ENCODE results near the gene PHF21B. TPM values are rescaled to one million over a fixed set of nuclear protein-coding genes. Genes with fewer than 3 reads are reported as not detected.
"Not testable (repeated sequence)": the region's sequence is repeated elsewhere in the genome, so short reads cannot be mapped to it uniquely, and the experiment has no call there.

Gene PHF21B
- total RNA-seq, 5 donors from 2014 or later (not counting 1 experiment from before 2014, with no cell fraction given), result 0.15 to 0.36 TPM; not detected in 3

GRCh38 chr22:44858819-44859218, 151.0 kb downstream of the PHF21B start:
- POLR2A ChIA-PET; H3K27ac ChIP-seq (ENCODE audit: low read length); H3K27me3 Mint-ChIP-seq; ATAC-seq (replicated peaks in 1 of 4); H3K4me3 ChIP-seq (ENCODE audit: control insufficient read depth in 1 of 2, extremely low read depth in 1 of 2, low read length in 1 of 2); H3K9me3 Mint-ChIP-seq; H3K4me1 Mint-ChIP-seq; H3K4me3 Mint-ChIP-seq; H3K4me1 ChIP-seq (ENCODE audit: control insufficient read depth in 1 of 2, extremely low read depth in 1 of 2, insufficient read depth in 2 of 2, low read length in 2 of 2); H3K27ac Mint-ChIP-seq; DNase-seq; H3K9me3 ChIP-seq; H3K36me3 ChIP-seq (ENCODE audit: control insufficient read depth in 2 of 2, extremely low read depth in 1 of 2, insufficient read depth in 1 of 2, low read length in 1 of 2); H3K36me3 Mint-ChIP-seq: not testable (repeated sequence)
- WGBS (ENCODE audit: insufficient coverage), result 90% methylated on average over 2 of the region's 7 CpGs
- CTCF ChIA-PET, result interaction anchor here in 1 of 2 donors (0.6 kb wide), 2 partner anchors 8 to 41 kb away, joined by 4 to 5 read pairs; no protein-coding TSS in a partner anchor
- H3K27me3 ChIP-seq (replicated peaks in 1 of 2; ENCODE audit: control insufficient read depth in 2 of 2, extremely low read depth in 1 of 2, insufficient read depth in 2 of 2, low read length in 1 of 2), result peaks cover 0 to 15% of the 10 kb centered on the region in 2 experiments

- DNase-seq, result no peak
- Histone ChIP-seq H3K4me3 (ENCODE audit: control insufficient read depth in 1 of 2, extremely low read depth in 1 of 2, low read length in 1 of 2) (no peak overlapping the region), H3K9me3 (no peaks in the 10 kb centered on the region), H3K36me3 (ENCODE audit: control insufficient read depth in 2 of 2, extremely low read depth in 1 of 2, insufficient read depth in 1 of 2, low read length in 1 of 2) (no peaks in the 10 kb centered on the region), H3K4me1 (ENCODE audit: control insufficient read depth in 1 of 2, extremely low read depth in 1 of 2, insufficient read depth in 2 of 2, low read length in 2 of 2) (no peaks in the 10 kb centered on the region), H3K27me3 (replicated peaks in 1 of 2; ENCODE audit: control insufficient read depth in 2 of 2, extremely low read depth in 1 of 2, insufficient read depth in 2 of 2, low read length in 1 of 2) (peaks cover 0 to 6% of the 10 kb centered on the region in 2 experiments), H3K27ac (ENCODE audit: low read length) (no peak overlapping the region)
- no peak overlapping the region for H3K27ac Mint-ChIP-seq
- H3K4me3 Mint-ChIP-seq, result no peak overlapping the region
- CTCF ChIA-PET, result no interaction called here
- POLR2A ChIA-PET, result no interaction called here
- WGBS (ENCODE audit: insufficient coverage), result no CpG with 5 or more reads among the region's 5 CpGs
- no peaks in the 10 kb centered on the region for H3K4me1 Mint-ChIP-seq
- no peaks in the 10 kb centered on the region for H3K36me3 Mint-ChIP-seq
- H3K9me3 Mint-ChIP-seq, result no peaks in the 10 kb centered on the region
- no peak for ATAC-seq (replicated peaks in 1 of 4)
- peaks cover 0 to 2% of the 10 kb centered on the region in 2 donors for H3K27me3 Mint-ChIP-seq
These were observed 153.9 kb downstream of the PHF21B start for GRCh38 chr22:44855855-44856254.

DNA sequence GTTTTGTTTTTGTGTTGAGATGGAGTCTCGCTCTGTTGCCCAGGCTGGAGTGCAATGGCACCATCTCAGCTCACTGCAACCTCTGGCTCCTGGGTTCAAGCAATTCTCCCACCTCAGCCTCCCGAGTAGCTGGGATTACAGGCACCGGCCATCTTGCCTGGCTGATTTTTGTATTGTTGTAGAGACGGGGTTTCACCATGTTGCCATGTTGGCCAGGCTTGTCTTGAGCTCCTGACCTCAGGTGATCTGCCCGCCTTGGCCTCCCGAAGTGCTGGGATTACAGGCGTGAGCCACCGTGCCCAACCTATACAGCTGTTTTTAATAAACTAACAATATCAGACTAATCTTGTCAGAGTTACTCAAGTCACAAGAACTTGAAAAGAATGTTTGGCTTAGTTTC, 155.2 kb downstream of the PHF21B start:
- CTCF ChIA-PET; H3K4me3 ChIP-seq (ENCODE audit: control insufficient read depth in 1 of 2, extremely low read depth in 1 of 2, low read length in 1 of 2); DNase-seq; H3K4me1 Mint-ChIP-seq; H3K4me3 Mint-ChIP-seq; H3K36me3 Mint-ChIP-seq; H3K27me3 ChIP-seq (replicated peaks in 1 of 2; ENCODE audit: control insufficient read depth in 2 of 2, extremely low read depth in 1 of 2, insufficient read depth in 2 of 2, low read length in 1 of 2); ATAC-seq (replicated peaks in 1 of 4); H3K9me3 ChIP-seq; POLR2A ChIA-PET; H3K4me1 ChIP-seq (ENCODE audit: control insufficient read depth in 1 of 2, extremely low read depth in 1 of 2, insufficient read depth in 2 of 2, low read length in 2 of 2); H3K27ac ChIP-seq (ENCODE audit: low read length); H3K36me3 ChIP-seq (ENCODE audit: control insufficient read depth in 2 of 2, extremely low read depth in 1 of 2, insufficient read depth in 1 of 2, low read length in 1 of 2); H3K27me3 Mint-ChIP-seq; H3K27ac Mint-ChIP-seq; H3K9me3 Mint-ChIP-seq: not testable (repeated sequence)
- WGBS (ENCODE audit: insufficient coverage), result no CpG with 5 or more reads among the region's 8 CpGs

DNA sequence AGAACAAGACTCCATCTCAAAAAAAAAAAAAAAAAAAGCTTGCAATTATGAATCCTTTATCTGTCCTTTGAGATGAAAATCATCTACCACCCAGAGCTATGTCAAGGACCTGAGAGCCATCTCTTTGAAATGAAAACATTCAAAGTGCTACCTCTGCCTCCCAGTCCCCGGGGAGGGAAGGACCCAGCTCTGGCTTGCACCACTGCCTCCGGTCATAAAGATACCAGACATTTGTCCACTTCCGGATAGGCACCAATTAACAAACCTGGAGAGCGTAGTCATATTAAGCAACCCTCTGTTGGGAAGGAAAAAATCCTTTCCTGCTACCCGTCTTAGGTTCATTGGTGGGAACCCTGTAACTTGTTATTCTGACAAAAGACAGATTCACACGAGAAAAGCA, 158.9 kb downstream of the PHF21B start:
- no peak overlapping the region for H3K27ac ChIP-seq (ENCODE audit: low read length)
- H3K27me3 ChIP-seq (replicated peaks in 1 of 2; ENCODE audit: control insufficient read depth in 2 of 2, extremely low read depth in 1 of 2, insufficient read depth in 2 of 2, low read length in 1 of 2), result peaks cover 0 to 23% of the 10 kb centered on the region in 2 experiments
- H3K27me3 Mint-ChIP-seq, result no peaks in the 10 kb centered on the region
- no peaks in the 10 kb centered on the region for H3K36me3 ChIP-seq (ENCODE audit: control insufficient read depth in 2 of 2, extremely low read depth in 1 of 2, insufficient read depth in 1 of 2, low read length in 1 of 2)
- WGBS (ENCODE audit: insufficient coverage), result 100% methylated on average over 1 of the region's 6 CpGs
- no peaks in the 10 kb centered on the region for H3K9me3 Mint-ChIP-seq
- H3K36me3 Mint-ChIP-seq, result no peaks in the 10 kb centered on the region
- CTCF ChIA-PET, result interaction anchor here in 1 of 2 donors (0.6 kb wide), 1 partner anchor 8 kb away, joined by 5 read pairs; no protein-coding TSS in a partner anchor
- no peaks in the 10 kb centered on the region for H3K9me3 ChIP-seq
- no peaks in the 10 kb centered on the region for H3K4me1 ChIP-seq (ENCODE audit: control insufficient read depth in 1 of 2, extremely low read depth in 1 of 2, insufficient read depth in 2 of 2, low read length in 2 of 2)
- DNase-seq, result no peak
- H3K4me3 ChIP-seq (ENCODE audit: control insufficient read depth in 1 of 2, extremely low read depth in 1 of 2, low read length in 1 of 2), result no peak overlapping the region
- no peak overlapping the region for H3K4me3 Mint-ChIP-seq
- no peak for ATAC-seq (replicated peaks in 1 of 4)
- POLR2A ChIA-PET, result no interaction called here
- H3K4me1 Mint-ChIP-seq, result no peaks in the 10 kb centered on the region
- H3K27ac Mint-ChIP-seq, result no peak overlapping the region

- H3K36me3 ChIP-seq (ENCODE audit: control insufficient read depth in 2 of 2, extremely low read depth in 1 of 2, insufficient read depth in 1 of 2, low read length in 1 of 2), result no peaks in the 10 kb centered on the region
- Mint-ChIP-seq H3K4me1 (no peaks in the 10 kb centered on the region), H3K27ac (no peak overlapping the region), H3K27me3 (no peaks in the 10 kb centered on the region), H3K4me3 (no peak overlapping the region), H3K36me3 (no peaks in the 10 kb centered on the region), H3K9me3 (peaks cover 4 to 5% (median 5%) of the 10 kb centered on the region in 3 donors)
- H3K27ac ChIP-seq (ENCODE audit: low read length), result no peak overlapping the region
- H3K4me3 ChIP-seq (ENCODE audit: control insufficient read depth in 1 of 2, extremely low read depth in 1 of 2, low read length in 1 of 2), result no peak overlapping the region
- H3K4me1 ChIP-seq (ENCODE audit: control insufficient read depth in 1 of 2, extremely low read depth in 1 of 2, insufficient read depth in 2 of 2, low read length in 2 of 2), result no peaks in the 10 kb centered on the region
- 92% methylated on average over 16 of the region's 21 CpGs for WGBS (ENCODE audit: insufficient coverage)
- CTCF ChIA-PET, result no interaction called here
- no peak for DNase-seq
- peaks cover 0 to 28% of the 10 kb centered on the region in 2 experiments for H3K27me3 ChIP-seq (replicated peaks in 1 of 2; ENCODE audit: control insufficient read depth in 2 of 2, extremely low read depth in 1 of 2, insufficient read depth in 2 of 2, low read length in 1 of 2)
- POLR2A ChIA-PET, result no interaction called here
- no peaks in the 10 kb centered on the region for H3K9me3 ChIP-seq
- no peak for ATAC-seq (replicated peaks in 1 of 4)
These were observed 160.9 kb downstream of the PHF21B start for GRCh38 chr22:44848791-44849420.

- Mint-ChIP-seq H3K9me3 (peaks cover 4 to 5% (median 5%) of the 10 kb centered on the region in 3 donors), H3K4me1 (no peaks in the 10 kb centered on the region), H3K27ac (no peak overlapping the region), H3K36me3 (no peaks in the 10 kb centered on the region), H3K27me3 (no peaks in the 10 kb centered on the region), H3K4me3 (no peak overlapping the region)
- DNase-seq (no peak), ATAC-seq (replicated peaks in 1 of 4) (no peak)
- ChIA-PET CTCF (no interaction called here), POLR2A (no interaction called here)
- Histone ChIP-seq H3K9me3 (no peaks in the 10 kb centered on the region), H3K27me3 (replicated peaks in 1 of 2; ENCODE audit: control insufficient read depth in 2 of 2, extremely low read depth in 1 of 2, insufficient read depth in 2 of 2, low read length in 1 of 2) (peaks cover 0 to 28% of the 10 kb centered on the region in 2 experiments), H3K4me3 (ENCODE audit: control insufficient read depth in 1 of 2, extremely low read depth in 1 of 2, low read length in 1 of 2) (no peak overlapping the region), H3K36me3 (ENCODE audit: control insufficient read depth in 2 of 2, extremely low read depth in 1 of 2, insufficient read depth in 1 of 2, low read length in 1 of 2) (no peaks in the 10 kb centered on the region), H3K4me1 (ENCODE audit: control insufficient read depth in 1 of 2, extremely low read depth in 1 of 2, insufficient read depth in 2 of 2, low read length in 2 of 2) (no peaks in the 10 kb centered on the region), H3K27ac (ENCODE audit: low read length) (no peak overlapping the region)
- WGBS (ENCODE audit: insufficient coverage), result 80% methylated on average over 11 of the region's 14 CpGs
These were observed 161.5 kb downstream of the PHF21B start for GRCh38 chr22:44848296-44848741.

All from T-cell (primary cell).